Uterus (tissue), 4 donors: Measurements from ENCODE around the gene HELT. TPM values are rescaled to one million over a fixed set of nuclear protein-coding genes. Genes with fewer than 3 reads are reported as not detected.
"Not testable (repeated sequence)": the region's sequence is repeated elsewhere in the genome, so short reads cannot be mapped to it uniquely, and the experiment has no call there.

ENCODE experiments used
- DNase-seq, 2 donors: peaks; one replicate each; pipeline ENCODE4 v3.0.0-alpha.2; 2019 to 2020
- H3K27ac ChIP-seq, 2 donors: fragments of 200-600 bp; sonication (generic); 1 replicate in 1 of 2; 2 replicates in 1 of 2; pipeline ENCODE4 v1.5.1; 2016 to 2018
- H3K27me3 ChIP-seq, 2 donors: fragments of 200-600 bp; sonication (generic); one replicate each; pipeline ENCODE4 v1.5.1; 2018 to 2019; ENCODE audit warnings: control low read depth in 1 of 2
- H3K36me3 ChIP-seq, 2 donors: fragments of 200-600 bp; sonication (generic); one replicate each; pipeline ENCODE4 v1.5.1; 2019; ENCODE audit warnings: control low read depth in 1 of 2
- H3K4me1 ChIP-seq, 2 donors: fragments of 200-600 bp; sonication (generic); one replicate each; pipeline ENCODE4 v1.5.1; 2018 to 2019; ENCODE audit warnings: control low read depth in 1 of 2
- H3K4me3 ChIP-seq, 2 donors: fragments of 200-600 bp; sonication (generic); 1 replicate in 1 of 2; 2 replicates in 1 of 2; pipeline ENCODE4 v1.5.1; 2018 to 2019; ENCODE audit warnings: mild to moderate bottlenecking in 1 of 2
- H3K9me3 ChIP-seq, 2 donors: fragments of 200-600 bp; sonication (generic); one replicate each; pipeline ENCODE4 v1.5.1; 2019; ENCODE audit warnings: control low read depth in 1 of 2
- POLR2A ChIP-seq, 2 donors: fragments of 450-650 bp; IDR thresholded peaks; one replicate each; pipeline ENCODE4 v1.6.1; 2016; ENCODE audit warnings: antibody characterized with exemption in 2 of 2, mild to moderate bottlenecking in 1 of 2, moderate library complexity in 1 of 2
- intact Hi-C: fragments of 100-400 bp; cut with DNase I; formaldehyde crosslinking; loops from one replicate; pipeline ENCODE4 v1.15.1; 2023; ENCODE audit warnings: low total_unique reads
- total RNA-seq, 4 donors: library from RNA; depleted of rRNA in 3 of 4; stranded (reverse); fragments of >200 nt in 3 of 4; gene quantifications; one replicate each; pipeline versions ENCODE4 v1.1.0 to v1.2.4, GENCODE V29; 2014 to 2023
- TF ChIP-seq, protein P1 (sequence below), 4 experiments: fragments of 200-600 bp in 2 of 4; fragments of 450-650 bp in 2 of 4; sonication (generic) in 2 of 4; IDR thresholded peaks; one replicate each; pipeline ENCODE4 v1.5.1; 2016 to 2019; ENCODE audit warnings: antibody characterized with exemption in 4 of 4, mild to moderate bottlenecking in 2 of 4, moderate library complexity in 1 of 4
- donor health status: DM: yes; HTN: yes; CAD: no.

The HELT gene
- total RNA-seq, 4 donors from 2014 or later, result not detected

DNA sequence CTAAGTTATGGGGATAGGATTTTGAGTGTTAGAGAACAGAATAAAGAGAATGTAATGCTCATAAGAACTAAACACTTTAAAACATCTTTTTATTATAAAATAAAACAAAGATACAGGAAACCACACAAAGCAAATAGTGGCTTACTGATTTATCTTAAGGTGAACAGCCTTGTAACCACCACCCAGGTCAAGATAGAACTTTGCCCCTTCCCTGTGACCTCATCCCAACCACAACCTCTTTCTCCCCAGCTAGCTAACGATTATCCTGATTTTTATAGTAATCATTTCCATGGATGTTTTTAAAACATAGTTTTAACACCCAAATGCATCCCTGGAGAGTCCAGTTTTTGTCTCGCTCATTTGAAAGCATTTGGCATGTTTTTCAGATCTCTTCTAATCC lies 17.0 kb downstream of the HELT start:
- no peak overlapping the region for H3K4me3 ChIP-seq
- TF ChIP-seq POLR2A (IDR thresholded peaks at IDR 0.05), result no peak
- TF ChIP-seq, protein P1, sequence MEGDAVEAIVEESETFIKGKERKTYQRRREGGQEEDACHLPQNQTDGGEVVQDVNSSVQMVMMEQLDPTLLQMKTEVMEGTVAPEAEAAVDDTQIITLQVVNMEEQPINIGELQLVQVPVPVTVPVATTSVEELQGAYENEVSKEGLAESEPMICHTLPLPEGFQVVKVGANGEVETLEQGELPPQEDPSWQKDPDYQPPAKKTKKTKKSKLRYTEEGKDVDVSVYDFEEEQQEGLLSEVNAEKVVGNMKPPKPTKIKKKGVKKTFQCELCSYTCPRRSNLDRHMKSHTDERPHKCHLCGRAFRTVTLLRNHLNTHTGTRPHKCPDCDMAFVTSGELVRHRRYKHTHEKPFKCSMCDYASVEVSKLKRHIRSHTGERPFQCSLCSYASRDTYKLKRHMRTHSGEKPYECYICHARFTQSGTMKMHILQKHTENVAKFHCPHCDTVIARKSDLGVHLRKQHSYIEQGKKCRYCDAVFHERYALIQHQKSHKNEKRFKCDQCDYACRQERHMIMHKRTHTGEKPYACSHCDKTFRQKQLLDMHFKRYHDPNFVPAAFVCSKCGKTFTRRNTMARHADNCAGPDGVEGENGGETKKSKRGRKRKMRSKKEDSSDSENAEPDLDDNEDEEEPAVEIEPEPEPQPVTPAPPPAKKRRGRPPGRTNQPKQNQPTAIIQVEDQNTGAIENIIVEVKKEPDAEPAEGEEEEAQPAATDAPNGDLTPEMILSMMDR (IDR thresholded peaks at IDR 0.05), result no peak
- H3K4me1 ChIP-seq, result no peaks in the 10 kb centered on the region
- H3K27ac ChIP-seq, result no peak overlapping the region
- intact Hi-C loops, result no loop called here
- H3K36me3 ChIP-seq, result no peaks in the 10 kb centered on the region
- no peaks in the 10 kb centered on the region for H3K9me3 ChIP-seq
- H3K27me3 ChIP-seq, result no peaks in the 10 kb centered on the region
- no peak for DNase-seq

DNA sequence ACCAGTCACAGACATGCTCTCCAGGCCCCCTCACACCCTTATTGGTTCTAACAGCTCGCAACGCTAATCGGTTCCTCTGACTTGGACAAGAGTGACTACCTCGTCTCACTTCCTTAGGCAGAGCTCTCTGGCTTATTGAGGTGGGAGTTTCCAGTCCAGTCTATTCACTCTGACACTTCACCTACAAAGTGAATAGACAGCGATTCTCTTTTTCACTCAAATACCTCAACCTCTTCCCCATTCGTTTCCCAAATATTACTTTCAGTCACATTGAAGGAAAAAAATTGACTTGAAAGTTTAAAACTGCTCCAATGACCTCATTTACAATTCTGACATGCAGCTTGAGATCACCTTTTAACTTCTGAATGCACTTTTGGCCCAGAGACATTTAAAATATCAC lies 17.7 kb downstream of the HELT start:
- TF ChIP-seq, protein P1 (IDR thresholded peaks at IDR 0.05), result no peak
- no peak for TF ChIP-seq POLR2A (IDR thresholded peaks at IDR 0.05)
- no peak for DNase-seq

DNA sequence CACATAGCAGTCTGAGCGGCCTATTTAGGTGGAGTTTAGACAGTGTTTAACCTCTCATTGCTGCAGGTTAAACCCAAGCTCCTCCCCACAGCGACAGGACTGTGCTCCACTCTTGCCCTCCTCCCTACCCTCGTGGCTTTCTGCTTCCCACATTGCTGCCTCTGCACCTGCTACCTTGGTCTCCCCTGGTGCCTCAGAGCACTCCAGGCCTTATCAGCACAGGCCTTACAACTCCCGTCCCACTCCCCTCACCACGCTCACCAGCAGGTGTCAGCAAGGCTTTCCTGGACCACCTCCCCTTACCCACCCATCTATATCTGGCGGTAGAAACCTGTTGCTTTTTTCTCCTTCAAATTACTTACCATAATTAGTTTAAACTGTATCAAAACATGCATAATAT lies 18.6 kb downstream of the HELT start:
- Histone ChIP-seq H3K27ac (no peak overlapping the region), H3K4me3 (no peak overlapping the region), H3K36me3 (no peaks in the 10 kb centered on the region), H3K4me1 (no peaks in the 10 kb centered on the region), H3K9me3 (no peaks in the 10 kb centered on the region), H3K27me3 (no peaks in the 10 kb centered on the region)
- no peak for TF ChIP-seq POLR2A (IDR thresholded peaks at IDR 0.05)
- TF ChIP-seq, protein P1 (IDR thresholded peaks at IDR 0.05), result no peak
- DNase-seq, result no peak
- intact Hi-C loops, result no loop called here

More for the DNA sequence above, 17.7 kb downstream of the HELT start:
- Histone ChIP-seq H3K4me1 (no peaks in the 10 kb centered on the region), H3K9me3 (no peaks in the 10 kb centered on the region), H3K36me3 (no peaks in the 10 kb centered on the region), H3K4me3 (no peak overlapping the region), H3K27ac (no peak overlapping the region), H3K27me3 (no peaks in the 10 kb centered on the region)
- intact Hi-C loops, result no loop called here

DNA sequence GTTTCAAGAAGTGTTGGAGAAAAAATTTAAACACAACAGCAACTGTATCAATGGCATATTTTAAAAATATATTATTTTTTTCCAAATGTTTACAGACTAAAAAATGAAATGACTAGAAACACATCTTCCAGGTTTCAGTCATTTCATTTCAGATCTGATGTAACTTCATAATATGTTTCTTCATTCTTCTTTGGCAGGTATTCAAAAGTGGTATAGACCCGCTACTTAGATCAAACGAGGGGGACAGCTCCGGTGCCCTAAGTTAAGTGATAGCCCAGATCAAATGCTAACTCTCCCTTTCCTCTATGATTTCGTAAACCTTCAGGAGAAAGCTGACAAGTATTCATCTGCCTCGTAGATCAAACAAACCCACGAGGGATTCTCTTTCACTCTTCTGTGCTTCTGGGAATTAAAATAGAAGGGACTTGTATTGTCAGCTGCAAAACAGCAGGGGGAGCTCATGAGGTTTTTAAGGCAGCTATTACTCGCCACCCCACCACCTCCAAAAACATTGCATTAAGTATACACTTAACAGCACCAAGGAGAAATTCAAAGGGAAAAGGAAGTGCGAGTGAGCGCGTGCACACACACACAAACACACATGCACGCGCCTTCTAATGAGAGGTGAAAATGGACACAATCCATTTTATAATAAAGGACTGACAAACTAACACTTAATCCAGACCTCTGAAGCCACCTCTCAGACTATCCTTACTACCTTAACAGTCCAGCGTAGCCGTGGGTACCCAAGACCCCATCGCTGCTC lies 21.4 kb downstream of the HELT start:
- intact Hi-C loops, result no loop called here
- TF ChIP-seq, protein P1 (IDR thresholded peaks at IDR 0.05), result peak; percentile 68 to 84 (median 74)
- TF ChIP-seq POLR2A (IDR thresholded peaks at IDR 0.05), result no peak
- Histone ChIP-seq H3K9me3 (no peaks in the 10 kb centered on the region), H3K4me1 (no peaks in the 10 kb centered on the region), H3K27ac (no peak overlapping the region), H3K36me3 (no peaks in the 10 kb centered on the region), H3K27me3 (no peaks in the 10 kb centered on the region), H3K4me3 (no peak overlapping the region)
- peak; percentile 35 to 55 for DNase-seq

DNA sequence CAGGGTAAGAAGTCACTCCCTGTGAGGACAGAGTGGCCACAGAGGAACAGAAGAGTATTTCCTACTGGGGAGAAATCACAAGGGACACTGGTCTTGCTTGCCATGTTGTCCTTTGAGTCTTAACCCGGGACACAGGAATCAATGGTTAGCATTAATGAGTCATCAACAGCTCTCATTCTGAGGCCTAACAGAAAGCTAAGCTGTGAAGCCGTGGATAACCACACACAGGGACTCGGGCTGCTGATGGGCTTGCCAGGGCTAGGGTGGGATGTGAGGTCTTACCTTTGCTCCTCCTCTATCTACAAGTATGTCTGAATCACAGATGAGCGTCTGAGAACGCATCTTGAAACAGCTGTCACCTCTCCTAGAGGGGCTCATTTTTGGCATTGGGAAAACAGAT lies 22.2 kb downstream of the HELT start:
- Histone ChIP-seq H3K27me3 (no peaks in the 10 kb centered on the region), H3K4me1 (no peaks in the 10 kb centered on the region), H3K4me3 (no peak overlapping the region), H3K36me3 (no peaks in the 10 kb centered on the region), H3K27ac (no peak overlapping the region), H3K9me3 (no peaks in the 10 kb centered on the region)
- TF ChIP-seq POLR2A (IDR thresholded peaks at IDR 0.05), result no peak
- TF ChIP-seq, protein P1 (IDR thresholded peaks at IDR 0.05), result no peak
- intact Hi-C loops, result no loop called here
- DNase-seq, result no peak

DNA sequence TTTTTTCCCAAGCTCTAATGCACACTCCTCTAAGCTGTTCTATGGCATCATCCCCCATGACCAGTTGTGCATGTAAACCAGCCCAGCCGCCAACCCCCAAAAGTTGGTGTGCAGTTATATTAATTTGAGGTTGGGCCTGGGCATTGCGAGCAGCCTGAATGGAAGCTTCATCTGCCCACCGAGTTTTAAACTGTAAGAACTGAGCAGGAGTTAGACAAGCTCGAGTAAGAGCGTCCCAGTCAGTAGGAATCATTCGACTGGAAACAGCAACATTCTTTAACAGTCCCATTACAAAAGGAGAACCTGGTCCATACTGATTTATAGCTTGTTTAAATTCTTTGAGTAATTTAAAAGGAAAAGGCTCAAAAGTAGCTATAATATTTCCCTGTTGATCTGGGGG lies 32.0 kb downstream of the HELT start:
- intact Hi-C loops, H3K27ac ChIP-seq, H3K27me3 ChIP-seq, H3K4me1 ChIP-seq, H3K36me3 ChIP-seq, DNase-seq, H3K4me3 ChIP-seq, H3K9me3 ChIP-seq: not testable (repeated sequence)

DNA sequence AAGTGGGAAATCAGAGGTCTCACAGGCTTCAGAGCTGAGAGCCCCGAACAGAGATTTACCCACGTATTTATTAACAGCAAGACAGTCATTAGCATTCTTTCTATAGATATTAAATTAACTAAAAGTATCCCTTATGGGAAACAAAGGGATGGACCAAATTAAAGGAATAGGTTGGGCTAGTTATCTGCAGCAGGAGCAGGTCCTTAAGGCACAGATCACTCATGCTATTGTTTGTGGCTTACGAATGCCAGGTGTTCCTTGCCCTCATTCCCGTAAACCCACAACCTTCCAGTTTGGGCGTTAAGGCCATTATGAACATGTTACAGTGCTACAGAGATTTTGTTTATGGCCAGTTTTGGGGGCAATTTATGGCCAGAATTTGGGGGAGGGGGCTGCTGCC lies 33.0 kb downstream of the HELT start:
- H3K4me3 ChIP-seq, H3K27ac ChIP-seq, H3K4me1 ChIP-seq, H3K9me3 ChIP-seq, H3K36me3 ChIP-seq, intact Hi-C loops, H3K27me3 ChIP-seq, DNase-seq: not testable (repeated sequence)
